Daoy (cell line): ENCODE results near the gene CLSTN2. TPM values are rescaled to one million over a fixed set of nuclear protein-coding genes. Genes with fewer than 3 reads are reported as not detected.
A peak's percentile ranks its signal among the peaks of the same experiment; 100 is the strongest.

ENCODE experiments used
- DNase-seq: peaks from one replicate; pipeline ENCODE4 v3.0.0-alpha.2; 2015; ENCODE audit warnings: low read depth
- total RNA-seq: library from RNA; depleted of rRNA; stranded (reverse); fragments of >200 nt; shearing (Covaris generic); gene quantifications from 2 replicates; pipeline ENCODE4 v1.2.3, GENCODE V29; 2014

The CLSTN2 gene
- total RNA-seq, 1 experiment from 2014 or later, result 0.91 TPM

DNA sequence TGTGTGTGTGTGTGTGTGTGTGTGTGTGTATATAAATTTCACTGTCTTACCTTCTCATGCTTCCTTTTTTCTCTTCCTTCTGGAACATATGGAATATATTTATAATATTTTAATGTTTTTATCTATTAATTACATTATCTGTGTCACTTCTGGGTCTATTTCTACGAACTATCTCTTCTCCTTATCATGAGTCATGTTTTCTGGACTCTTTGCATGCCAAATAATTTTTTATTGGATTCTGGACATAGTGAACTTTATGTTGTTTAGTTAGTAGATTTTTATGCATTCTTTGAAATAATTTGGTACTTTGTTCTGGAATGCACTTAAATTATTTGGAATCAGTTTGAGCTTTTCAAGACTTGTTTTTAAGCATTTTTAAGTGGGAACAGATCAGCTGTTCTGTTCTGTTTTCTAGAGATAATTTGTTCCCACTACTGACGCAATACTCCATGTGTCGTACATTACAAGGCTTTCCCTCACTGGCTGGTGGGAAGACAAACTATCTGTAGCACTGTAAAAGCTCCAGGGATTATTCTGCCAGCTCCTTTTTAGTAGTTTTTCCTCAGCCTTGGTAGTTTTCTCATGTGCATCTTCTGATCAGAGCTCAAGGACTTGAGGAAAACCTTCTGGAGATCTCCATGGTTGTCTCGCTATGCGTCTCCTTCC is 302.0 kb downstream of the CLSTN2 start:
- no peak for DNase-seq

GRCh38 chr3:140238646-140239314 is 303.8 kb downstream of the CLSTN2 start:
- no peak for DNase-seq

DNA sequence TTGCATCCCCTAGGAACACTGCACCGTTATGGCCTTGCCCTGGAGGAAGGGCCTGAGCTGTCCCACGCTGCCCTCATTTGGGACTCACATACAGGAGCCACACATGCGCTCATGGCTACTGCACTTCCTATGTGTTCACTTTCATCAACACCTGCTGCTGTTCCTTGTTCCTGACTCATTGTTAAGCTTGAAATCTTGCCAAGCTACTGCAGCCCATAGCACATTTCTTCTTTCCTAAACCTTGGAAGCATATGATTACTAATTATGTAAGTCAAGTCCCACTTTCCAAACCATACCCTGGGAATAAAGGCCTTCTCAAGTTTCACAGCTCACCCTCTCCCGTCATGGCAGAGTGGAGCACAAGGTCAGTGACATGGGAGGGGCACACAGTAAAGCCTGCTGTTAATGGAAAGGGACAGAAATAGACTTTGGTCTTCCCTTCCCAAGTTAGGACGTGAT is 307.9 kb downstream of the CLSTN2 start:
- peak; percentile 71 for DNase-seq

GRCh38 chr3:140243575-140243974 is 308.6 kb downstream of the CLSTN2 start:
- no peak for DNase-seq

GRCh38 chr3:140244893-140245292 is 309.9 kb downstream of the CLSTN2 start:
- DNase-seq, result peak; percentile 22

- DNase-seq, result no peak
Measured at GRCh38 chr3:140246578-140246977, 311.6 kb downstream of the CLSTN2 start.

DNA sequence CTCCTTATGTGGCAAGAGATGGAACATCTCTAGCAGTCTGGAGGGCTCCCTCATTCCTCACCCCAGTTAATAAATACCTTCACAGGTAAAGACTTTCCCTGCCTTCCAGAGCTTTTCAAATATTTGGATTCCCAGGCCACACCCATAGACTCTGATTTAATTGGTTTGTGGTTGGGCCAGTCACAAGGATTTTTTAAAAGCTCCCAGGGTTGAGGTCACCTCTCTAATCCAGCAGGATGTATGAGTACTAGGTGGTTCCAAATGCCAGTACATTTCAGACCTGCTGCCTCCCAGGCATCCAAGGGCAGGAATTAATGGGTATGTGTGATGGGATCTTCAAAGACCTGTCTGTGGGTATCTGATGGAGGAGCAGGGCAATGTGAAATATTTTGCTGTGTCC is 312.8 kb downstream of the CLSTN2 start:
- DNase-seq, result peak; percentile 30

DNA sequence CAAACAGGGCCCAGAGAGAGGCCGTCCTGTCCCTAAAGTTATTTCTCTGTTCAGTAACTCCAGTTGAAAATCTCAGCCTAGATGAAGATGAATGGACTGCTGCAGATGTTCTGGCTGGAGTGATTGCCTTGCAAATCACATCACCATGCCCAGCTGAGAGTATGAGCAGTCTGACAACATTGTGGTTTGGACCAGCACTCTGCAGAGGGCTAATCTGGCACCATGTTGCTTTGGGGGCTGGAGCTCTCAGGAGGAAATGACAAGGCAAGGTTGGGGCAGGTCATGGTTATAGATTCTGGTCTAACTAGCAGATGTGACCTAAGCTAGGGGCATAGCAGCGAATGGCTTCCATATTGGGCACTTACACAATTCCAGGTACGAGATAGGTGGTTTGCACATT is 314.2 kb downstream of the CLSTN2 start:
- DNase-seq, result peak; percentile 40

- no peak for DNase-seq
Measured at GRCh38 chr3:140250010-140250855, 315.2 kb downstream of the CLSTN2 start.

DNA sequence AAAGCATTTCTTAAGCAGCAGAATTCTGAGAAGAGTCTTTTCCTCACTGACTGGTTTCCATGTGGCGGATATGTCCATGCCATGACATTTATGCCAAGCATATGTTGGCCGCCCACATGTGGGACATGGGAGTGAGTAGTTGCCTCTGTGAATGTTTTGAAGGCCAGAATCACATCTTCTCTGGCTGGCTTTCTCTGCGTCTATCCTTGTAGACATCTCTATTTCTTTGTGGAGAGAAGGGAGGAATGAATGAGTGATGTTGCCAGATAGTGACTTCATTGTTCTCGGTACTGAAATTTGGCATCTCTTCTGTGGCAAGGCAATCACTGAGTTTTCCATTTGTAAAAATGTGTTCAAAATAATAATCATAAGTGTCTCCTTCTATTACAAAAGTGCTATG is 316.0 kb downstream of the CLSTN2 start:
- no peak for DNase-seq

DNA sequence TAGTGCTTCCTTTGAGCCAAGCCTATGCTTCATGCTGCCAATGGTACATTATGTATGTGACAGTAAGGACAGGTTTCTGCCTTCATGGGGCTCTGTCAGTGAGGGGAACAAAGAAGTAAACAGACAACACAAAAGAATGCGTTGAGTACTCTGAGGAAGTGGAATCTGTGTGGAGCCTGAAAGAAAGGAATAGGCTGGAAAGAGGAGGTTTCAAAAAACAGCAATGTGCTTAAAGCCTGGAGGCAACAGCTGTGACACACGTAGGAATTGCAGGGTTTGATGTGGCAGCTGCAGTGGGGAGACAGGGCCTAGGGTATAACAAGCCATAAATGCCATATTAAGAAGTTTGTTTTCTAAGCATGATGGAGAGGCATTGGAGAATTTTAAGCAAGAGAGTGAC is 316.7 kb downstream of the CLSTN2 start:
- DNase-seq, result no peak

- DNase-seq, result peak; percentile 10
Measured at GRCh38 chr3:140252812-140253656, 318.0 kb downstream of the CLSTN2 start.

DNA sequence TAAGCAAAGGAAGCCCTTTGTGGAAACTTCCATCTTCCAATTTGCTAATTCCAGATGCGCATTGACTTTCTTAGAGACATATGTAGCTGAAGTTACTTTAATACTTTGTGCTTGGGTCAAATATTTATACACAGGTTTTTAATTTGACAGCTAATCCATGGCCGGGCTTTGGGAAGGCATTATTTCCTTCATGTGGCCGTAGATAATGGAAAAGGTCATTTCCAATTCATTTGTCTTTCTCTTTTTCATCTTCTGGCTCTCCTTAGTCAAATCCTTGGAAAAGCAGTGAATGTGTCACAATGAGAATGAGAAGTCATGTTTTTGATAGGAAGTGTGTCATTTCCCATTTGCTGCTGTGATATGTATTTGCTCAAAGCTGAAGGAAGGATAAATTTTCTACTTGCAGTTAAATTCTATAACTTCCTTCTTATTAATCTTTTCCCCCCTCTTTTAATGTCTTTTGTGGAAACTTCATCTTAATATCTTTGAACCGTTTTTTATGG is 323.3 kb downstream of the CLSTN2 start:
- peak; percentile 23 for DNase-seq

DNA sequence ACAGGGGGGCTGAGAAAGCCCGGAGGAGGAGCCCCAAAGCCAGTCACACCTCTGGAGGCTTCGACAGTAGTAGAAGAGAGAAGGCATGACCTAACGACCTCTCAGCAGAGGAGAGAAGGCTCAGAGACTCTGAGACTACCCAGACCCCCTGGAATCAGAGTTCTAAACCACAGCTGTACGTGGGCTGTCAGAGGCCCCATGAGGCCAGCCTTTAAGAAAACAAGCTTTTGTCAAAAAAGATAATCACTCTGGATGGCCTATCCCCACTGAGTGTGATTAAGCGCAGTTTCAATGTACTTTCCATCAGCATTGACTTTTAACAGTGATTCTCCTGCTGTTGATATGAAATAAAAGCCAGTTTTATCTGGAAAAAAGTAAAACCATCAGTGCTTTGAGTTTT is 330.3 kb downstream of the CLSTN2 start:
- no peak for DNase-seq

DNA sequence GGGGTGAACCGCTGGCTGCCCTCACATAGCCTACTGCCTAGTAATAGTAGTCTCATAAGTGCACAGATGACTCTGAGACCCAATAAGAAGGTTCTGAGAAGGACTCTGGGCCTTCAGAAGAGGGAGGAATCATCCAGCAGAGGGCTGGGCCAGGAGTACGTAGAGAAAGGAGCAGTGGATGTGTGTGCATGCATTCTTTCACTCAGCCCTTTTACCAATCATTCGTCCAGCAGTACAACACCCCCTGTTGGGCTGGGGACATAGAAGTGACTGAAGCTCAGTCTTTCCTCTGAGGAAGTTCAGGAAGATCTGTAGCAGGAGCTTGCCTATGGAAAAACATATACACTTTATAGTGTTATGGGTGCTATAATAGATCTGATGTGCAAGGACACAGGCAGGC is 333.1 kb downstream of the CLSTN2 start:
- DNase-seq, result no peak

GRCh38 chr3:140268610-140269009 is 333.6 kb downstream of the CLSTN2 start:
- no peak for DNase-seq

DNA sequence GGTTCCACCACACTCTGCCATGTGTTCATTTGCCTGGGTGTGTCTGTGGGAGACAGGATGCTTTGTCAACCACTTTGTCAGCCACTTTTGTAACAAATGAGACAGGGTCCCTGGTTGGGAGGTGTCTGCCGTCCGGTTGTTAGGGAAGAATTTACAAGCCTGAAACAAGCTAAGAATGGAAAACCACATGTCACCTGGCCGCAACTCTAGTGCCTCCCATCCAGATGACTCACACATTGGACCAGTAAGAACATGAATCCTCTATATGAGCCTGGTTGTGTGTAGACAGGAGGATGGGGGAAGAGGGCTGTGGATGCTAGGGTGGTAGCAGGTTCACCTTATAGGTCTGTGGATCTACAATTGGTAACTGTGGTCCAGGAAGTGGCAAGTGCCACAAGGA is 335.3 kb downstream of the CLSTN2 start:
- DNase-seq, result peak; percentile 29

GRCh38 chr3:140273542-140274195 is 338.7 kb downstream of the CLSTN2 start:
- DNase-seq, result no peak

- no peak for DNase-seq
Measured at GRCh38 chr3:140274429-140274828, 339.4 kb downstream of the CLSTN2 start.

- no peak for DNase-seq
Measured at GRCh38 chr3:140276703-140277102, 341.7 kb downstream of the CLSTN2 start.

DNA sequence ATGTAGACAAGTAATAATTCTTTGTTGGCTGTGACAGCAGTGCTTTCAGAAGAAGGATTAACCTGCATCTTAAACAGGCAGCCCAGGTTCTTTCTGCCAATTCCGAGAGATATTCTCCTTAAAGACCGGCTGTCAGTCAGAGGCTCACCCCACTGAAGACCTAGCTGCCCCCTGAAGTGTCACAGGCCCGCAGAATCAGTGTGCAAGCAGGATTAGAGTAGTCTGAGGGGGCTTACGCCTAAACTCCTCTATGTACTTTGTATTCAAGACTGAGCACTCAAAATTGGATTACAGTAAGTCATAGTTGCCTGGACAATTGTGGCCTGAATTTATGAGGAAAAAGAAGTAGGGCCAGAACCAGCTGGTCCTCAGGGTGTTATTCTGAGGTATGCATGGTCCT is 342.9 kb downstream of the CLSTN2 start:
- no peak for DNase-seq
